ENCODE results near the gene PRPF19. TPM values are rescaled to one million over a fixed set of nuclear protein-coding genes. Genes with fewer than 3 reads are reported as not detected.

Gene PRPF19
- total RNA-seq, 3 donors from 2014 or later (not counting 1 experiment from before 2014, with no cell fraction given): 61.0 to 69.7 (median 67.5) TPM

DNA sequence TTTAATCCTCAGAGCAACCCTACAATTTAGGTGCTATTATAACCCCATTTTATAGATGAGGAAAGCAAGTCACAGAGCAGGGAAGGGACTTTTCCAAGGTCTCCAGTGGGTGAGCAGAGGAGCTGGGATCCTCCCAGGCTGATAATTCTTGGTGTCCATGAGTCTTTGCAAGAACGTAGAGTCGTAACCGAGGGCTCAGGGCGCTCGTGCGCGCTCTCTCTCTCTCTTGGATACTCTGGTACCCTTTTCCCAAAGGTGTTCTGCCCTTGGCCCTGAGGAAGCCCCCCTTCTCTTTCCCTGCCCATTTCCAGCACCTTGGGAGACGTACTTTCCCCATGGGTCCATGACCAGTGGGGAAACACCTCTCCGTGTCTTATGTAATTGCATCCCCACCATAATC is 44.2 kb downstream of the PRPF19 start:
- Histone ChIP-seq H3K36me3 (ENCODE audit: control insufficient read depth, insufficient read depth, low read length) (no peaks in the 10 kb centered on the region), H3K9me3 (ENCODE audit: control insufficient read depth, insufficient read depth, low read length) (no peaks in the 10 kb centered on the region), H3K27ac (ENCODE audit: low read length) (no peak overlapping the region), H3K27me3 (ENCODE audit: control insufficient read depth, insufficient read depth, low read length) (no peaks in the 10 kb centered on the region), H3K4me3 (ENCODE audit: low read length) (no peak overlapping the region), H3K4me1 (ENCODE audit: control insufficient read depth, insufficient read depth, low read length) (peaks cover 9% of the 10 kb centered on the region)
- no peak overlapping the region for H3K4me3 Mint-ChIP-seq
- H3K36me3 Mint-ChIP-seq: no peaks in the 10 kb centered on the region
- TF ChIP-seq, protein P1, sequence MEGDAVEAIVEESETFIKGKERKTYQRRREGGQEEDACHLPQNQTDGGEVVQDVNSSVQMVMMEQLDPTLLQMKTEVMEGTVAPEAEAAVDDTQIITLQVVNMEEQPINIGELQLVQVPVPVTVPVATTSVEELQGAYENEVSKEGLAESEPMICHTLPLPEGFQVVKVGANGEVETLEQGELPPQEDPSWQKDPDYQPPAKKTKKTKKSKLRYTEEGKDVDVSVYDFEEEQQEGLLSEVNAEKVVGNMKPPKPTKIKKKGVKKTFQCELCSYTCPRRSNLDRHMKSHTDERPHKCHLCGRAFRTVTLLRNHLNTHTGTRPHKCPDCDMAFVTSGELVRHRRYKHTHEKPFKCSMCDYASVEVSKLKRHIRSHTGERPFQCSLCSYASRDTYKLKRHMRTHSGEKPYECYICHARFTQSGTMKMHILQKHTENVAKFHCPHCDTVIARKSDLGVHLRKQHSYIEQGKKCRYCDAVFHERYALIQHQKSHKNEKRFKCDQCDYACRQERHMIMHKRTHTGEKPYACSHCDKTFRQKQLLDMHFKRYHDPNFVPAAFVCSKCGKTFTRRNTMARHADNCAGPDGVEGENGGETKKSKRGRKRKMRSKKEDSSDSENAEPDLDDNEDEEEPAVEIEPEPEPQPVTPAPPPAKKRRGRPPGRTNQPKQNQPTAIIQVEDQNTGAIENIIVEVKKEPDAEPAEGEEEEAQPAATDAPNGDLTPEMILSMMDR (IDR thresholded peaks at IDR 0.05): no peak
- 92% methylated on average over 9 of the region's 9 CpGs for WGBS (ENCODE audit: insufficient coverage)
- intact Hi-C loops (cut with micrococcal nuclease): no loop called here
- peaks cover 0 to 8% of the 10 kb centered on the region in 2 donors for H3K27me3 Mint-ChIP-seq (ENCODE audit: low read depth in 2 of 2)
- H3K27ac Mint-ChIP-seq: no peak overlapping the region
- H3K9me3 Mint-ChIP-seq: no peaks in the 10 kb centered on the region
- ATAC-seq (no peak), DNase-seq (no peak)
- peaks cover 0 to 10% of the 10 kb centered on the region in 2 donors for H3K4me1 Mint-ChIP-seq

DNA sequence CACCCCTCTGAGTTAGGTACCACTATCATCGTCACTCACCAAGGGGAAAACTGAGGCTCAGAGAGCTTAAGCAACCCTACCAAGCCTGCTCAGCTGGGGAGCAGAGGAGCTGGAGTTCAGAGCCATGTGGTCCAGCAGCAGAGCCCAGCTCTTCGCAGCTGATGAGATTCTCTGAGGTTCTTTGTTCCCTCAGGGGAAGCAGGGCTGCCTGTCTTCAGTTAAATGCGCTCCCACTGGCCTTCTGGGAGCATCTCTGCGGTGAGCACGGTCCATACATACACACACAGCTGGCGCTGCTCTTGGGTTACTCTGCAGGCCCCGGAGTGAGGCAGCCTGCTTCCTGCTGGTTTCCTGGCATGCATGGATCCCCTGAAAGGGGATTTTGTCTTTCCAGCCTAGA is 45.4 kb downstream of the PRPF19 start:
- no peak overlapping the region for H3K4me3 ChIP-seq (ENCODE audit: low read length)
- no peaks in the 10 kb centered on the region for H3K36me3 Mint-ChIP-seq
- H3K4me1 Mint-ChIP-seq: peaks cover 0 to 10% of the 10 kb centered on the region in 2 donors
- intact Hi-C loops (cut with micrococcal nuclease): no loop called here
- H3K4me3 Mint-ChIP-seq: no peak overlapping the region
- WGBS (ENCODE audit: insufficient coverage): 48% methylated on average over 7 of the region's 7 CpGs
- no peaks in the 10 kb centered on the region for H3K27me3 ChIP-seq (ENCODE audit: control insufficient read depth, insufficient read depth, low read length)
- TF ChIP-seq, protein P1 (IDR thresholded peaks at IDR 0.05): no peak
- no peak for DNase-seq
- H3K4me1 ChIP-seq (ENCODE audit: control insufficient read depth, insufficient read depth, low read length): peaks cover 9% of the 10 kb centered on the region
- H3K27ac ChIP-seq (ENCODE audit: low read length): no peak overlapping the region
- H3K9me3 Mint-ChIP-seq: no peaks in the 10 kb centered on the region
- H3K27me3 Mint-ChIP-seq (ENCODE audit: low read depth in 2 of 2): peaks cover 0 to 8% of the 10 kb centered on the region in 2 donors
- H3K9me3 ChIP-seq (ENCODE audit: control insufficient read depth, insufficient read depth, low read length): no peaks in the 10 kb centered on the region
- no peaks in the 10 kb centered on the region for H3K36me3 ChIP-seq (ENCODE audit: control insufficient read depth, insufficient read depth, low read length)
- no peak overlapping the region for H3K27ac Mint-ChIP-seq
- no peak for ATAC-seq

DNA sequence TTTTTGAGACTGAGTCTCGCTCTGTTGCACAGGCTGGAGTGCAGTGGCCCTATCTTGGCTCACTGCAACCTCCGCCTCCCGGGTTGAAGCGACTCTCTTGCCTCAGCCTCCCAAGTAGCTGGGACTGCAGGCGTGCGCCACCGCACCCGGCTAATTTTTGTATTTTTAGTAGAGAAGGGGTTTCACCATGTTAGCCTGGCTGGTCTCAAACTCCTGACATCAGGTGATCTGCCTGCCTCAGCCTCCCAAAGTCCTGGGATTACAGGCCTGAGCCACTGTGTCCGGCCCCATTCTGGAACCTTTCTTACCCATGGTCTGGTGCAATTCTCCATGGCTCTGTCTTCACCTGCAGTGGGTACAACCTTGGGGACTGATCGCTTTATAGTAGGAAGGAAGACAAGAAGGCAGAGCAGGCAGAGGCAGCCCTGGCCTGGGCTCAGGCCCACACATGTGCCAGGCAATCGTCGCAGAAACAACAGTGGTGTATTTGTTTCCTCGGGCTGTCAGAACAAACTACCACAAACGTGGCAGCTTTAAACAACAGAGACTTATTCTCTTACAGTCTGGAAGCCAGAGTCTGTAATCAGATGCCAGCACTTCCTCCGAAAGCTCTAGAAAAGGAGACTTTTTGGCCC is 46.7 kb downstream of the PRPF19 start:
- peaks cover 9% of the 10 kb centered on the region for H3K4me1 ChIP-seq (ENCODE audit: control insufficient read depth, insufficient read depth, low read length)
- no peak overlapping the region for H3K27ac Mint-ChIP-seq
- intact Hi-C loops (cut with micrococcal nuclease): no loop called here
- no peaks in the 10 kb centered on the region for H3K9me3 ChIP-seq (ENCODE audit: control insufficient read depth, insufficient read depth, low read length)
- peaks cover 0 to 10% of the 10 kb centered on the region in 2 donors for H3K4me1 Mint-ChIP-seq
- ATAC-seq: no peak
- H3K27me3 Mint-ChIP-seq (ENCODE audit: low read depth in 2 of 2): peaks cover 0 to 8% of the 10 kb centered on the region in 2 donors
- H3K27ac ChIP-seq (ENCODE audit: low read length): no peak overlapping the region
- 85% methylated on average over 15 of the region's 15 CpGs for WGBS (ENCODE audit: insufficient coverage)
- H3K9me3 Mint-ChIP-seq: no peaks in the 10 kb centered on the region
- H3K36me3 Mint-ChIP-seq: no peaks in the 10 kb centered on the region
- no peaks in the 10 kb centered on the region for H3K27me3 ChIP-seq (ENCODE audit: control insufficient read depth, insufficient read depth, low read length)
- no peak for DNase-seq
- H3K36me3 ChIP-seq (ENCODE audit: control insufficient read depth, insufficient read depth, low read length): no peaks in the 10 kb centered on the region
- no peak overlapping the region for H3K4me3 Mint-ChIP-seq
- TF ChIP-seq, protein P1 (IDR thresholded peaks at IDR 0.05): no peak
- no peak overlapping the region for H3K4me3 ChIP-seq (ENCODE audit: low read length)

Measured in natural killer cell (primary cell).